Ectodermal cell (in vitro differentiated cells): ENCODE measurements around the gene AP3S2.
"Not testable (repeated sequence)": the region's sequence is repeated elsewhere in the genome, so short reads cannot be mapped to it uniquely, and the experiment has no call there.

Experiments
- H3K27ac ChIP-seq: 2 replicates; pipeline ENCODE4 v1.7.0; 2013; ENCODE audit warnings: mild to moderate bottlenecking, low read depth, low read length; ENCODE audit not compliant: insufficient read depth, poor library complexity, severe bottlenecking
- H3K27me3 ChIP-seq: 2 replicates; pipeline ENCODE4 v1.7.0; 2013; ENCODE audit warnings: mild to moderate bottlenecking, low read length; ENCODE audit not compliant: insufficient read depth, control insufficient read depth, poor library complexity, severe bottlenecking
- H3K36me3 ChIP-seq: one replicate; pipeline ENCODE4 v1.7.0; 2013; ENCODE audit warnings: low read length; ENCODE audit not compliant: control insufficient read depth, insufficient read depth
- H3K4me1 ChIP-seq: one replicate; pipeline ENCODE4 v1.7.0; 2013; ENCODE audit warnings: low read length; ENCODE audit not compliant: control insufficient read depth, insufficient read depth
- H3K4me3 ChIP-seq: 2 replicates; pipeline ENCODE4 v1.7.0; 2013; ENCODE audit warnings: low read depth, low read length, control low read depth; ENCODE audit not compliant: insufficient read depth
- H3K9me3 ChIP-seq: 2 replicates; pipeline ENCODE4 v1.7.0; 2013; ENCODE audit warnings: mild to moderate bottlenecking, low read length, moderate library complexity; ENCODE audit not compliant: control insufficient read depth
- WGBS, 2 experiments: methylation state at CpG; one replicate each; pipeline ENCODE4 v1.1.7; 2013; ENCODE audit warnings: missing lambda C conversion rate in 2 of 2; 5-methylcytosine and 5-hydroxymethylcytosine counted together

AP3S2 gene

GRCh38 chr15:89869490-89869889, 24.3 kb downstream of the AP3S2 start:
- not testable (repeated sequence) for H3K4me1 ChIP-seq, H3K27me3 ChIP-seq, H3K36me3 ChIP-seq, H3K9me3 ChIP-seq, H3K4me3 ChIP-seq, H3K27ac ChIP-seq
- WGBS, 2 experiments, result 90 to 95% methylated on average over 9 of the region's 9 CpGs

GRCh38 chr15:89864958-89865739, 28.6 kb downstream of the AP3S2 start:
- no peaks in the 10 kb centered on the region for H3K27me3 ChIP-seq
- H3K4me3 ChIP-seq, result no peak overlapping the region
- no peak overlapping the region for H3K27ac ChIP-seq
- 95 to 100% methylated on average over 2 to 3 of the region's 3 CpGs for WGBS, 2 experiments
- H3K36me3 ChIP-seq, result peaks cover 4% of the 10 kb centered on the region
- no peaks in the 10 kb centered on the region for H3K9me3 ChIP-seq
- H3K4me1 ChIP-seq, result no peaks in the 10 kb centered on the region

- Histone ChIP-seq H3K9me3 (no peaks in the 10 kb centered on the region), H3K27ac (no peak overlapping the region), H3K36me3 (peaks cover 4% of the 10 kb centered on the region), H3K4me1 (no peaks in the 10 kb centered on the region), H3K27me3 (no peaks in the 10 kb centered on the region), H3K4me3 (no peak overlapping the region)
Observed at GRCh38 chr15:89863918-89864317, 29.9 kb downstream of the AP3S2 start.

- H3K9me3 ChIP-seq, result no peaks in the 10 kb centered on the region
- no peaks in the 10 kb centered on the region for H3K4me1 ChIP-seq
- no peaks in the 10 kb centered on the region for H3K27me3 ChIP-seq
- 95 to 97% methylated on average over 2 of the region's 2 CpGs for WGBS, 2 experiments
- H3K27ac ChIP-seq, result no peak overlapping the region
- no peak overlapping the region for H3K4me3 ChIP-seq
- H3K36me3 ChIP-seq, result peaks cover 4% of the 10 kb centered on the region
Observed at GRCh38 chr15:89860891-89861290, 32.9 kb downstream of the AP3S2 start.

- peaks cover 4% of the 10 kb centered on the region for H3K36me3 ChIP-seq
- no peak overlapping the region for H3K27ac ChIP-seq
- H3K9me3 ChIP-seq, result no peaks in the 10 kb centered on the region
- no peaks in the 10 kb centered on the region for H3K27me3 ChIP-seq
- no peak overlapping the region for H3K4me3 ChIP-seq
- H3K4me1 ChIP-seq, result no peaks in the 10 kb centered on the region
- 95 to 98% methylated on average over 2 of the region's 3 CpGs for WGBS, 2 experiments
Observed at GRCh38 chr15:89860431-89860830, 33.4 kb downstream of the AP3S2 start.

GRCh38 chr15:89858661-89859458, 34.9 kb downstream of the AP3S2 start:
- WGBS, 2 experiments, result 91 to 93% methylated on average over 9 of the region's 9 CpGs
- peaks cover 4% of the 10 kb centered on the region for H3K36me3 ChIP-seq
- H3K9me3 ChIP-seq, result no peaks in the 10 kb centered on the region
- H3K27ac ChIP-seq, result no peak overlapping the region
- no peaks in the 10 kb centered on the region for H3K27me3 ChIP-seq
- no peaks in the 10 kb centered on the region for H3K4me1 ChIP-seq
- H3K4me3 ChIP-seq, result no peak overlapping the region

GRCh38 chr15:89857673-89858072, 36.1 kb downstream of the AP3S2 start:
- Histone ChIP-seq H3K4me1 (no peaks in the 10 kb centered on the region), H3K36me3 (no peaks in the 10 kb centered on the region), H3K27ac (no peak overlapping the region), H3K4me3 (no peak overlapping the region), H3K27me3 (no peaks in the 10 kb centered on the region), H3K9me3 (no peaks in the 10 kb centered on the region)
- whole genome bisulfite sequencing, 2 experiments, result 92% methylated on average over 3 of the region's 3 CpGs

- Histone ChIP-seq H3K4me1 (no peaks in the 10 kb centered on the region), H3K4me3 (no peak overlapping the region), H3K9me3 (no peaks in the 10 kb centered on the region), H3K36me3 (no peaks in the 10 kb centered on the region), H3K27ac (no peak overlapping the region), H3K27me3 (no peaks in the 10 kb centered on the region)
- WGBS, 2 experiments, result 91 to 97% methylated on average over 3 of the region's 3 CpGs
Observed at GRCh38 chr15:89855948-89856347, 37.8 kb downstream of the AP3S2 start.

GRCh38 chr15:89854863-89855262, 38.9 kb downstream of the AP3S2 start:
- 95 to 97% methylated on average over 7 to 8 of the region's 17 CpGs for WGBS, 2 experiments
- not testable (repeated sequence) for H3K4me3 ChIP-seq, H3K36me3 ChIP-seq, H3K27me3 ChIP-seq, H3K4me1 ChIP-seq, H3K27ac ChIP-seq, H3K9me3 ChIP-seq

GRCh38 chr15:89852342-89852995, 41.3 kb downstream of the AP3S2 start:
- H3K27ac ChIP-seq, result no peak overlapping the region
- H3K36me3 ChIP-seq, result no peaks in the 10 kb centered on the region
- H3K4me3 ChIP-seq, result no peak overlapping the region
- no peaks in the 10 kb centered on the region for H3K4me1 ChIP-seq
- WGBS, 2 experiments, result 93 to 94% methylated on average over 3 of the region's 3 CpGs
- H3K27me3 ChIP-seq, result no peaks in the 10 kb centered on the region
- H3K9me3 ChIP-seq, result no peaks in the 10 kb centered on the region
